GM12801 (cell line): Measurements from ENCODE around the gene CIBAR2.

ENCODE experiments used
- TF ChIP-seq, protein P1 (sequence below): IDR thresholded peaks from one replicate; pipeline ENCODE4 v1.5.1; 2011; ENCODE audit warnings: control low read depth; ENCODE audit not compliant: insufficient read length; ENCODE audit errors: extremely low read depth

Gene CIBAR2

GRCh38 chr16:85058909-85059308 lies 53.4 kb downstream of the CIBAR2 start:
- TF ChIP-seq, protein P1, sequence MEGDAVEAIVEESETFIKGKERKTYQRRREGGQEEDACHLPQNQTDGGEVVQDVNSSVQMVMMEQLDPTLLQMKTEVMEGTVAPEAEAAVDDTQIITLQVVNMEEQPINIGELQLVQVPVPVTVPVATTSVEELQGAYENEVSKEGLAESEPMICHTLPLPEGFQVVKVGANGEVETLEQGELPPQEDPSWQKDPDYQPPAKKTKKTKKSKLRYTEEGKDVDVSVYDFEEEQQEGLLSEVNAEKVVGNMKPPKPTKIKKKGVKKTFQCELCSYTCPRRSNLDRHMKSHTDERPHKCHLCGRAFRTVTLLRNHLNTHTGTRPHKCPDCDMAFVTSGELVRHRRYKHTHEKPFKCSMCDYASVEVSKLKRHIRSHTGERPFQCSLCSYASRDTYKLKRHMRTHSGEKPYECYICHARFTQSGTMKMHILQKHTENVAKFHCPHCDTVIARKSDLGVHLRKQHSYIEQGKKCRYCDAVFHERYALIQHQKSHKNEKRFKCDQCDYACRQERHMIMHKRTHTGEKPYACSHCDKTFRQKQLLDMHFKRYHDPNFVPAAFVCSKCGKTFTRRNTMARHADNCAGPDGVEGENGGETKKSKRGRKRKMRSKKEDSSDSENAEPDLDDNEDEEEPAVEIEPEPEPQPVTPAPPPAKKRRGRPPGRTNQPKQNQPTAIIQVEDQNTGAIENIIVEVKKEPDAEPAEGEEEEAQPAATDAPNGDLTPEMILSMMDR = no peak

DNA sequence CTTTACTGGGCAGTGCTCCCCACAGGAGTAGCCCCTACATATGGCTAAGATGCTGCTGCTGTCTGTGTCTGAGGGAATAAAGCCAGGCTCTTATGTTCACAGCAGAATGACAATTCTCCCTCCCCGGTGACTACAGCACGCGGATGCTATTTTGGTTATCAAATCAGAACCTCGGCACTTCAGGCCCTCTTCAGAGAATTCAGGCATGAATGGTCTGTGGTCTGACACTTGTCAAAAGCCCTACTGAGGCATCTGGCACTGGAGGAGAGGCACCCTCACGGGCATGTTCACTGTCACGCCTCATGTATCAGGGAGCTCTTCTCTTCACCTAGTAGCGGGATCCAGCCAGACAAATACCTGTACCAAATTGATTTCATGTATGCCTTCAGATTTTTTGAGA lies 54.3 kb downstream of the CIBAR2 start:
- TF ChIP-seq, protein P1 = no peak

DNA sequence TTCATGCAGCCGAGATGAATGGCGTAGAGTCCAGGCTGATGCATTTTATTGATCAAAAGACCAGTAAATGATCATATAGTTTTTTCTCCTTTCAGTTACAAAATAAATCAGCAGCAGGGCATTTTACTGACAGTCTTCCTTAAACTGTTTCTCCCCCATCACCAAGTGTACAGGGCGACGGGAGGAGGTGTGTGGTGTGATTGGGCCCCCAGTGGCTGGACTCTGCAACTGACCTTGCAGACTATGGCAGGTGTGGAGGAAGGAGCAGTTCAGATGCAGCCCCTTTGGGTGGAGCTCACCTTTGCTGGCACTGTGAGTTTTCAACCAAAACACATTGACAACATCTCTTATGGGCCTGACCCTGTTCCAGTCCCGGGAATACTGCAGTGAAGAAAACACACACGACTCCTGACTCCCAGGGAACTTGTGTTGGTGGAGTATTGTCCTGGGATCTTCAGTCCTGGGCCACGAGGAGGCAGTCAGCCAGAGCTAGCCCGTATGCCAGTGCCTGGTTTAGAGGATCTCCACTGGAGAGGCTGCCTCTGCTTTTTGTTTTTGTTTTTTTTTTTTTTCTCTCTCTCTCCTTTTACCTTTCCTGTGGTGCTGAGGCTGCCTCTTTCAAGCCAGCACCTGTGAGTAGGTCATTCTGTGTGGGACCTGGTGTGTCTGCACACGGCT lies 54.9 kb downstream of the CIBAR2 start:
- TF ChIP-seq, protein P1 = no peak

DNA sequence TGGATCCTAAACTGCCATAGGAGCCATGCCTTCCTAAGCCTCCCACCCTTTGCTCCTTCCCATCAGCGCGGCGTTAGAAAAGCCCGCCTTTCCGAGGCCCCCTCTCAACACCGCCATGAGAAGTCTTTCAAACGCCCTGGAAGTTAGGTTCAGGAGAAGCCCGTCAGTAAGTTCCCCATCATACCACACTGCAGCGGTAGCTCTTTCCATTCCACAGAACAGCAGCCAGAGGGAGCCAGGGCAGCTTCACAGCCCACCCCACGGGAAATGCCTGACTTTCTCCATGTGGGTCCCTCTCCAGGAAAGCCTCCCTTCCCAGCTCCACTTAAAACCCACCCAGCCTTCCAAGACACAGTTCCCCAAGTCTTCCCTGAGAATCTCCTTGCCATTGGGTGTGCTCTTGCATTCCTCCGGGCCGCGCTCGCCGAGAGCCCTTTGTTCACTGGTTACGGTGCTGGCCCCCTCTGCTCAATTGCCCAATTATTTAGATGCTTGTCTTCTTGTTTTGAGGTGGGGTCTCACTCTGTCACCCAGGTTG lies 56.0 kb downstream of the CIBAR2 start:
- TF ChIP-seq, protein P1 = no peak

- TF ChIP-seq, protein P1 = no peak
These were observed 56.6 kb downstream of the CIBAR2 start for GRCh38 chr16:85055493-85056210.

DNA sequence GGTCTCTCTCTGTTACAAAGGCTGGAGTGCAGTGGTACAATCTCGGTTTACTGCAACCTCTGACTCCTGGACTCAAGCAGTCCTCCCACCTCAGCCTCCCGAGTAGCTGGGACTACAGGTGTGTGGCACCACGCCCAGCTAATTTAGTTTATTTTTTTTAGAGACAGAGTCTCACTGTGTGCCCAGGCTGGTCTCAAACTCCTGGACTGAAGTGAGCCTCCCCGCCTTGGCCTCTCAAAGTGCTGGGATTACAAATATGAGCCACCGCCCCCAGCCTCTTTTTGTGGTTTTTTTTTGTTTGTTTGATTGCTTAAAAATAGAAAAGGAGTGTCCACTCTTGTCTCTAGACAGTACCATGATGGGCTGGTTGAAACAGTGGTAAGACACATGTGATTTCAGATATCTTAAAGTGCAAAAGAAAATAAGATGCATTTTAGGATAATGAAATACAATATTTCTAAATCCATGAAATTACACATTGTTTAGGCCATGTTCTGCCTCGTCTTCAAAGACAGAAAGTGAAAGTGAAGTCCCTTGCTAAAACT lies 57.3 kb downstream of the CIBAR2 start:
- TF ChIP-seq, protein P1 = no peak

DNA sequence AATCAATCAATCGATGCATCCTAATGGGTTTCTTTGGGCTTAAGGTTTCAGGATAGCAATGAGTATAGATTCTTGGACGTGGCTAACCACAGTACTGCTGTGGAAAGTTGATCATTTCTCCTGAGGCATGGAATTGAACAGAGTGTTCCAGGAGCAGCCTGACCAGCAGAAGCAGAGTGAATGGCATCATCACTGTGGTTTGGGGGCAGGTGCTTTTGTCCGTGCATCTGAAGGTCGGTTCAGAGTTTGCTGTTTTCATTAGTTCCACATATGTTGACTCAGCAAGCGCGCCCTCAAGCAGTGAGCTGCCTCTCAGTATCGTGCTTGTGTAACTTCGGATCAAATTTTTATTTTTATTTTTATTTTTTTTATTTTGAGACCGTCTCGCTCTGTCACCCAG lies 59.7 kb downstream of the CIBAR2 start:
- TF ChIP-seq, protein P1 = no peak
